A204.1 (cell line): ENCODE measurements around the gene OTX1.
"Not testable (repeated sequence)": the region's sequence is repeated elsewhere in the genome, so short reads cannot be mapped to it uniquely, and the experiment has no call there.

Experiments
- FAIRE-seq: peaks from 2 replicates; lab custom pipeline; 2012; peaks lifted over from hg19 to GRCh38; lab: Jason Lieb, UNC

OTX1 gene

GRCh38 chr2:63050334-63051041, at the start of gene OTX1:
Gene OTX1, plus strand, starts transcription at chr2:63050830. Its CDS starts 2,161 bp downstream, at chr2:63052991.
- no peak for FAIRE-seq

- FAIRE-seq: no peak
These were observed 49.1 kb upstream of the OTX1 start for GRCh38 chr2:63001576-63001975.

- FAIRE-seq: no peak
These were observed 47.3 kb upstream of the OTX1 start for GRCh38 chr2:63003351-63003750.

GRCh38 chr2:63007813-63008458, 42.7 kb upstream of the OTX1 start:
- no peak for FAIRE-seq

- no peak for FAIRE-seq
These were observed 41.8 kb upstream of the OTX1 start for GRCh38 chr2:63008838-63009237.

- no peak for FAIRE-seq
These were observed 41.1 kb upstream of the OTX1 start for GRCh38 chr2:63009490-63009889.

GRCh38 chr2:63012541-63012940, 38.1 kb upstream of the OTX1 start:
- FAIRE-seq: no peak

GRCh38 chr2:63013438-63013837, 37.2 kb upstream of the OTX1 start:
- no peak for FAIRE-seq

GRCh38 chr2:63015389-63015788, 35.2 kb upstream of the OTX1 start:
- FAIRE-seq: no peak

- FAIRE-seq: no peak
These were observed 32.2 kb upstream of the OTX1 start for GRCh38 chr2:63018439-63018838.

- FAIRE-seq: not testable (repeated sequence)
These were observed 30.9 kb upstream of the OTX1 start for GRCh38 chr2:63019686-63020085.

GRCh38 chr2:63023444-63023843, 27.2 kb upstream of the OTX1 start:
- FAIRE-seq: no peak

- FAIRE-seq: no peak
These were observed 23.4 kb upstream of the OTX1 start for GRCh38 chr2:63027220-63027619.

- no peak for FAIRE-seq
These were observed 21.6 kb upstream of the OTX1 start for GRCh38 chr2:63029058-63029457.

GRCh38 chr2:63034526-63034925, 16.1 kb upstream of the OTX1 start:
- FAIRE-seq: no peak

- FAIRE-seq: no peak
These were observed 15.5 kb upstream of the OTX1 start for GRCh38 chr2:63035169-63035568.

GRCh38 chr2:63035660-63036059, 15.0 kb upstream of the OTX1 start:
- no peak for FAIRE-seq

GRCh38 chr2:63038034-63038433, 12.6 kb upstream of the OTX1 start:
- no peak for FAIRE-seq

GRCh38 chr2:63040586-63040985, 10.0 kb upstream of the OTX1 start:
- FAIRE-seq: no peak

GRCh38 chr2:63041592-63041991, 9.0 kb upstream of the OTX1 start:
- FAIRE-seq: no peak

GRCh38 chr2:63044362-63045327, 6.0 kb upstream of the OTX1 start:
- no peak for FAIRE-seq

GRCh38 chr2:63046552-63046951, 4.1 kb upstream of the OTX1 start:
- no peak for FAIRE-seq

GRCh38 chr2:63046961-63047320, 3.7 kb upstream of the OTX1 start:
- no peak for FAIRE-seq
